SH-SY5Y (cell line): ENCODE measurements around the gene DNAJB14.

Experiments used
- GATA2 ChIP-seq: IDR thresholded peaks from 2 replicates; pipeline ENCODE4 v1.6.1; 2011; ENCODE audit warnings: mild to moderate bottlenecking, low read depth, low read length
- GATA3 ChIP-seq: IDR thresholded peaks from 2 replicates; pipeline ENCODE4 v1.6.1; 2011; ENCODE audit warnings: low read depth, mild to moderate bottlenecking, low read length, moderate library complexity

DNA sequence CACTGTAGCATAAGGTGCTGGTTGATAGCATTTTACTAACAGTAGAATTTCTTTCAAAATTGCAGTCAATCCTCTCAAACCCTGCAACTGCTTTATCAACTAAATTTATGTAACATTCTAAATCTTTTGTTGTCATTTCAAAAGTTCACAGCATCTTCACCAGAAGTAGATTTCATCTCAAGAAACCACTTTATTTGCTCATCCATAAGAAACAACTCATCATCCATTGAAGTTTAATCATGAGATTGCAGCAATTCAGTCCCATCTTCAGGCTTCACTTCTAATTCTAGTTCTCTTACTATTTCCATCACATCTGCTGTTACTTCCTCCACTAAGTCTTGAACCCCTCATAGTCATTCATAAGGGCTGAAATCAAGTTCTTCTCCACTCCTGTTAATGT lies 73.8 kb downstream of the DNAJB14 start:
- no peak for TF ChIP-seq GATA2
- no peak for TF ChIP-seq GATA3
